HepG2 (cell line): Measurements from ENCODE around the gene GNAI2. TPM values are rescaled to one million over a fixed set of nuclear protein-coding genes. Genes with fewer than 3 reads are reported as not detected.
A peak's percentile ranks its signal among the peaks of the same experiment; 100 is the strongest.

Source experiments
- BRCA1 ChIP-seq: sonication (generic); formaldehyde crosslinking; IDR thresholded peaks from 2 replicates; pipeline ENCODE4 v1.4.0; 2020; ENCODE audit warnings: missing genetic modification reagents
- MATR3 ChIP-seq: sonication (generic); formaldehyde crosslinking; IDR thresholded peaks from 2 replicates; pipeline ENCODE4 v1.4.0; 2020; ENCODE audit warnings: missing genetic modification reagents
- PITX1 ChIP-seq: sonication (generic); formaldehyde crosslinking; IDR thresholded peaks from 2 replicates; pipeline ENCODE4 v1.5.1; 2020; ENCODE audit warnings: mild to moderate bottlenecking, missing genetic modification reagents
- SKIL ChIP-seq: sonication (generic); formaldehyde crosslinking; IDR thresholded peaks from 2 replicates; pipeline ENCODE4 v1.8.0; 2022; ENCODE audit warnings: missing genetic modification reagents, mild to moderate bottlenecking, moderate library complexity, borderline replicate concordance
- SP5 ChIP-seq: IDR thresholded peaks from 2 replicates; pipeline ENCODE4 v1.6.1; 2016; ENCODE audit warnings: low read depth, borderline replicate concordance
- STAG1 ChIP-seq: sonication (generic); formaldehyde crosslinking; IDR thresholded peaks from 2 replicates; pipeline ENCODE4 v1.4.0; 2020; ENCODE audit warnings: missing genetic modification reagents
- TBX2 ChIP-seq: sonication (generic); formaldehyde crosslinking; IDR thresholded peaks from 2 replicates; pipeline ENCODE4 v1.5.0; 2020; ENCODE audit warnings: missing genetic modification reagents, mild to moderate bottlenecking, borderline replicate concordance
- TEF ChIP-seq: sonication (generic); formaldehyde crosslinking; IDR thresholded peaks from 2 replicates; pipeline ENCODE4 v1.5.0; 2020; ENCODE audit warnings: missing genetic modification reagents
- TIGD3 ChIP-seq: sonication (generic); formaldehyde crosslinking; IDR thresholded peaks from 2 replicates; pipeline ENCODE4 v1.5.1; 2020; ENCODE audit warnings: mild to moderate bottlenecking, missing genetic modification reagents, borderline replicate concordance
- ZHX2 ChIP-seq, 2 experiments: sonication (generic) in 1 of 2; formaldehyde crosslinking in 1 of 2; IDR thresholded peaks; 2 replicates each; pipeline versions ENCODE4 v1.6.1 to v1.9.0; 2014 to 2022; ENCODE audit warnings: antibody characterized with exemption in 1 of 2, borderline replicate concordance in 1 of 2, inconsistent platforms in 1 of 2, low read depth in 1 of 2, missing genetic modification reagents in 1 of 2
- ZNF281 ChIP-seq: sonication (generic); formaldehyde crosslinking; IDR thresholded peaks from 2 replicates; pipeline ENCODE4 v1.4.0; 2020; ENCODE audit warnings: missing genetic modification reagents, borderline replicate concordance
- ZNF3 ChIP-seq: IDR thresholded peaks from 2 replicates; pipeline ENCODE4 v1.7.0; 2017; ENCODE audit warnings: inconsistent platforms
- ZNF510 ChIP-seq: sonication (generic); formaldehyde crosslinking; IDR thresholded peaks from 2 replicates; pipeline ENCODE4 v1.4.0; 2020; ENCODE audit warnings: low read depth, mild to moderate bottlenecking, missing genetic modification reagents
- ZNF549 ChIP-seq: sonication (generic); formaldehyde crosslinking; IDR thresholded peaks from 2 replicates; pipeline ENCODE4 v1.5.0; 2020; ENCODE audit warnings: missing genetic modification reagents
- ZNF720 ChIP-seq: sonication (generic); formaldehyde crosslinking; IDR thresholded peaks from 2 replicates; pipeline ENCODE4 v1.4.0; 2020; ENCODE audit warnings: missing genetic modification reagents
- ZNF883 ChIP-seq: sonication (generic); formaldehyde crosslinking; IDR thresholded peaks from 2 replicates; pipeline ENCODE4 v1.5.1; 2020; ENCODE audit warnings: mild to moderate bottlenecking, missing genetic modification reagents; ENCODE audit errors: not compliant biosample characterization
- polyA plus RNA-seq, 8 experiments: library from polyadenylated mRNA; depleted of rRNA in 3 of 8; stranded (reverse) in 7 of 8; unstranded in 1 of 8; fragments of >200 nt; fragmentation: Illumina TruSeq in 4 of 8; extraction: Trizol in 4 of 8; gene quantifications; 2 replicates each; pipeline versions ENCODE4 v1.2.1 to v1.2.3, GENCODE V29; 2011 to 2016; ENCODE audit warnings: low read depth in 4 of 8, missing spikeins in 1 of 8, mixed read lengths in 1 of 8; ENCODE audit not compliant: insufficient read depth in 1 of 8
- total RNA-seq, 5 experiments: library from RNA; depleted of rRNA; stranded (reverse); fragments of >200 nt; fragmentation: Illumina TruSeq; extraction: Trizol; gene quantifications; 2 replicates each; pipeline ENCODE4 v1.2.3, GENCODE V29; 2016; ENCODE audit warnings: low read depth in 1 of 5

The GNAI2 gene
- total and polyA plus RNA-seq, 2 of the 13 experiments (the other 11 are each of a cell fraction or from before 2014, with no cell fraction given), result 51.1 to 66.2 TPM

- TF ChIP-seq TIGD3 (CRISPR knock-in tag) (no peak), STAG1 (CRISPR knock-in tag) (no peak), ZNF281 (no peak), TEF (CRISPR knock-in tag) (no peak), TBX2 (CRISPR knock-in tag) (no peak; the same call in 1 of the 2 replicates), SP5 (CRISPR knock-in tag) (no peak), ZHX2 (IDR thresholded peaks at IDR 0.05; ENCODE audit: low read depth) (no peak), ZHX2 (CRISPR knock-in tag; IDR thresholded peaks at IDR 0.05; ENCODE audit: borderline replicate concordance) (no peak), ZNF3 (CRISPR knock-in tag) (no peak), SKIL (CRISPR knock-in tag) (no peak), ZNF720 (CRISPR knock-in tag) (no peak), ZNF510 (no peak), BRCA1 (no peak), PITX1 (CRISPR knock-in tag) (no peak), ZNF883 (CRISPR knock-in tag) (peak; percentile 78), MATR3 (CRISPR knock-in tag) (no peak), ZNF549 (CRISPR knock-in tag) (no peak)
These were observed 29.0 kb downstream of the GNAI2 start (continued) for GRCh38 chr3:50264964-50265485.
